PFSK-1 (cell line): ENCODE data around the gene ARHGAP4.

Source experiments
- FOXP2 ChIP-seq: optimal IDR thresholded peaks from 2 replicates; pipeline ENCODE3; 2011; ENCODE audit warnings: borderline replicate concordance, control low read depth, inconsistent platforms; ENCODE audit not compliant: insufficient read depth; ENCODE audit errors: extremely low read length, extremely low read depth
- POLR2AphosphoS5 ChIP-seq: IDR thresholded peaks from 2 replicates; pipeline ENCODE4 v1.6.1; 2012; ENCODE audit warnings: low read depth, mild to moderate bottlenecking, control low read depth, low read length, moderate library complexity
- REST ChIP-seq, 2 experiments: IDR thresholded peaks; 2 replicates each; pipeline versions ENCODE4 v1.6.1 to v1.8.0; 2011 to 2012; ENCODE audit warnings: low read depth in 2 of 2, low read length in 2 of 2, control low read depth in 1 of 2, inconsistent platforms in 1 of 2, mild to moderate bottlenecking in 1 of 2, moderate library complexity in 1 of 2; ENCODE audit not compliant: insufficient read depth in 1 of 2
- SIN3A ChIP-seq: IDR thresholded peaks from 2 replicates; pipeline ENCODE4 v1.6.1; 2012; ENCODE audit warnings: mild to moderate bottlenecking, low read length, moderate library complexity, borderline replicate concordance; ENCODE audit not compliant: insufficient read depth
- TAF1 ChIP-seq: IDR thresholded peaks from 2 replicates; pipeline ENCODE4 v1.6.1; 2012; ENCODE audit warnings: low read length, control low read depth, borderline replicate concordance; ENCODE audit not compliant: insufficient read depth

ARHGAP4 gene

GRCh38 chrX:153927922-153928760 is 2.1 kb upstream of the ARHGAP4 start:
- TF ChIP-seq POLR2AphosphoS5, result peak; percentile 56
- no peak for TF ChIP-seq REST (IDR thresholded peaks at IDR 0.05; ENCODE audit: insufficient read depth in 1 of 2, low read depth in 2 of 2, low read length in 2 of 2)
- no peak for TF ChIP-seq FOXP2
- peak; percentile 65; the same call in 1 of the 2 replicates for TF ChIP-seq TAF1

- no peak for TF ChIP-seq REST (IDR thresholded peaks at IDR 0.05; ENCODE audit: insufficient read depth in 1 of 2, low read depth in 2 of 2, low read length in 2 of 2)
- no peak for TF ChIP-seq FOXP2
- no peak for TF ChIP-seq POLR2AphosphoS5
- TF ChIP-seq SIN3A, result no peak
- TF ChIP-seq TAF1, result no peak
These were observed 1.5 kb upstream of the ARHGAP4 start for GRCh38 chrX:153927672-153927921.

GRCh38 chrX:153926858-153927671 is 1.0 kb upstream of the ARHGAP4 start:
- TF ChIP-seq REST (IDR thresholded peaks at IDR 0.05; ENCODE audit: insufficient read depth in 1 of 2, low read depth in 2 of 2, low read length in 2 of 2) (0 out of 4 replicates have a peak, but pooled peaks of 1 of the 2 experiments have one; percentile 15), SIN3A (no peak), TAF1 (0 out of 2 replicates have a peak, but pooled peaks have one; percentile 22), FOXP2 (no peak), POLR2AphosphoS5 (no peak; the same call in none of the 2 replicates)

GRCh38 chrX:153926552-153926857 is 441 bp upstream of the ARHGAP4 start:
- TF ChIP-seq POLR2AphosphoS5 (no peak), FOXP2 (no peak), SIN3A (no peak), REST (IDR thresholded peaks at IDR 0.05; ENCODE audit: insufficient read depth in 1 of 2, low read depth in 2 of 2, low read length in 2 of 2) (no peak), TAF1 (no peak)
